ENCODE data around the gene POGLUT2.

GRCh38 chr13:102836471-102836870, 37.7 kb upstream of the POGLUT2 start:
- TF ChIP-seq CTCF (IDR thresholded peaks at IDR 0.05) = no peak
- TF ChIP-seq POLR2A (IDR thresholded peaks at IDR 0.05) = no peak
